ENCODE data around the gene ITGB1.
"Not testable (repeated sequence)": the region's sequence is repeated elsewhere in the genome, so short reads cannot be mapped to it uniquely, and the experiment has no call there.

Gene ITGB1

GRCh38 chr10:32958085-32959005 lies at the start of gene ITGB1:
Gene ITGB1 (minus strand): TSS chr10:32958230. CDS start chr10:32935558, 22,672 bp downstream.
- TF ChIP-seq CTCF (conservative IDR thresholded peaks at IDR 0.05; ENCODE audit: low read length): no peak

GRCh38 chr10:33006342-33006887 lies 48.4 kb upstream of the ITGB1 start:
- no peak for TF ChIP-seq CTCF (conservative IDR thresholded peaks at IDR 0.05; ENCODE audit: low read length)
- no peak for DNase-seq (ENCODE audit: low read depth)
- H3K4me3 ChIP-seq (ENCODE audit: low read length): no peak overlapping the region

More at GRCh38 chr10:32958085-32959005, at the start of gene ITGB1:
- peak within 1 kb of the TSS; percentile 87 for H3K4me3 ChIP-seq (ENCODE audit: low read length)
- DNase-seq (ENCODE audit: low read depth): peak; percentile 96

GRCh38 chr10:33005322-33006301 lies 47.6 kb upstream of the ITGB1 start:
- DNase-seq (ENCODE audit: low read depth): peak; percentile 97
- peak overlapping the region; percentile 62 for H3K4me3 ChIP-seq (ENCODE audit: low read length)
- no peak for TF ChIP-seq CTCF (conservative IDR thresholded peaks at IDR 0.05; ENCODE audit: low read length)

GRCh38 chr10:33001908-33002492 lies 44.0 kb upstream of the ITGB1 start:
- DNase-seq (ENCODE audit: low read depth): no peak
- H3K4me3 ChIP-seq (ENCODE audit: low read length): no peak overlapping the region
- TF ChIP-seq CTCF (conservative IDR thresholded peaks at IDR 0.05; ENCODE audit: low read length): no peak

- H3K4me3 ChIP-seq (ENCODE audit: low read length); DNase-seq (ENCODE audit: low read depth): not testable (repeated sequence)
Observed at GRCh38 chr10:32998060-32998581, 40.1 kb upstream of the ITGB1 start.

- no peak overlapping the region for H3K4me3 ChIP-seq (ENCODE audit: low read length)
- no peak for DNase-seq (ENCODE audit: low read depth)
- TF ChIP-seq CTCF (conservative IDR thresholded peaks at IDR 0.05; ENCODE audit: low read length): no peak
Observed at GRCh38 chr10:32995751-32996150, 37.7 kb upstream of the ITGB1 start.

All from AG10803 (cell line).